Upper lobe of left lung (tissue), 6 donors: ENCODE data around the gene LIPC. TPM values are rescaled to one million over a fixed set of nuclear protein-coding genes. Genes with fewer than 3 reads are reported as not detected.

Experiments used
- ATAC-seq, 2 donors: fragments of 200-7000 bp; cut with Tn5 transposase; one replicate each; pipeline ENCODE4 v1.9.1; 2022; ENCODE audit warnings: mild to moderate bottlenecking in 2 of 2, moderate library complexity in 2 of 2; ENCODE audit not compliant: low FRiP score in 2 of 2
- DNase-seq, 2 donors: peaks; one replicate each; pipeline ENCODE4 v3.0.0-alpha.2; 2019 to 2020
- H3K27ac ChIP-seq, 4 donors: fragments of 200-600 bp; sonication (generic); one replicate each; pipeline ENCODE4 v1.5.1; 2016 to 2019
- H3K27me3 ChIP-seq, 4 donors: fragments of 200-600 bp; sonication (generic); one replicate each; pipeline ENCODE4 v1.5.1; 2017 to 2019
- H3K36me3 ChIP-seq, 4 donors: fragments of 200-600 bp; sonication (generic); one replicate each; pipeline ENCODE4 v1.5.1; 2016 to 2019
- H3K4me1 ChIP-seq, 4 donors: fragments of 200-600 bp; sonication (generic); one replicate each; pipeline ENCODE4 v1.5.1; 2018 to 2019
- H3K4me3 ChIP-seq, 4 donors: fragments of 200-600 bp; sonication (generic); one replicate each; pipeline ENCODE4 v1.5.1; 2017 to 2019; ENCODE audit warnings: mild to moderate bottlenecking in 2 of 4, moderate library complexity in 1 of 4
- H3K9me3 ChIP-seq, 4 donors: fragments of 200-600 bp; sonication (generic); one replicate each; pipeline ENCODE4 v1.5.1; 2018 to 2019
- CTCF ChIP-seq, 6 experiments: fragments of 450-650 bp in 4 of 6; fragments of 200-600 bp in 2 of 6; sonication (generic) in 2 of 6; IDR thresholded peaks; one replicate each; pipeline ENCODE4 v1.5.1; 2016 to 2019; ENCODE audit warnings: antibody characterized with exemption in 6 of 6
- EP300 ChIP-seq, 4 donors: sonication (generic); formaldehyde crosslinking; IDR thresholded peaks; one replicate each; pipeline ENCODE4 v1.5.1; 2017; ENCODE audit warnings: antibody characterized with exemption in 4 of 4, control low read depth in 2 of 4
- POLR2A ChIP-seq, 4 donors: fragments of 450-650 bp; IDR thresholded peaks; one replicate each; pipeline ENCODE4 v1.5.1; 2016 to 2017; ENCODE audit warnings: antibody characterized with exemption in 4 of 4, mild to moderate bottlenecking in 2 of 4
- POLR2AphosphoS5 ChIP-seq, 2 donors: sonication (generic); formaldehyde crosslinking; IDR thresholded peaks; one replicate each; pipeline ENCODE4 v1.5.1; 2017; ENCODE audit warnings: antibody characterized with exemption in 2 of 2
- WGBS, 2 donors: methylation state at CpG; one replicate each; pipeline ENCODE4 v1.1.5; 2017 to 2018; 5-methylcytosine and 5-hydroxymethylcytosine counted together
- total RNA-seq, 6 donors: library from RNA; depleted of rRNA in 4 of 6; stranded (reverse); fragments of >200 nt in 4 of 6; gene quantifications; one replicate each; pipeline versions ENCODE4 v1.1.0 to v1.2.1, GENCODE V29; 2016 to 2021
- donor health status: DM: no; HTN: no; CAD: no; lungs with moderate emphysema.
- donor health status: DM: no; HTN: yes; CAD: no; lungs with severe emphysema.

LIPC gene
- total RNA-seq, 6 donors from 2014 or later, result 0.40 to 0.89 (median 0.75) TPM; not detected in 2

- H3K4me3 ChIP-seq, result no peak overlapping the region
- no peak for ATAC-seq
- TF ChIP-seq EP300 (IDR thresholded peaks at IDR 0.05), result no peak
- TF ChIP-seq POLR2A (IDR thresholded peaks at IDR 0.05), result no peak
- no peak for TF ChIP-seq CTCF (IDR thresholded peaks at IDR 0.05)
- TF ChIP-seq POLR2AphosphoS5 (IDR thresholded peaks at IDR 0.05), result no peak
- peak overlapping the region in 1 of 4 donors; percentile 16 for H3K27ac ChIP-seq
- peaks cover 0 to 10% (median 3%) of the 10 kb centered on the region in 4 donors for H3K4me1 ChIP-seq
- H3K36me3 ChIP-seq, result no peaks in the 10 kb centered on the region
- DNase-seq, result no peak
- no peaks in the 10 kb centered on the region for H3K27me3 ChIP-seq
- no peaks in the 10 kb centered on the region for H3K9me3 ChIP-seq
- 67 to 83% methylated on average over 15 of the region's 15 CpGs for WGBS, 2 donors
Measured at GRCh38 chr15:58467121-58467721, 35.4 kb downstream of the LIPC start.

GRCh38 chr15:58467722-58468423 lies 36.1 kb downstream of the LIPC start:
- peak in 1 of 2 donors; percentile 67 for DNase-seq
- H3K9me3 ChIP-seq, result no peaks in the 10 kb centered on the region
- H3K36me3 ChIP-seq, result no peaks in the 10 kb centered on the region
- ATAC-seq, result peak in 1 of 2 donors; percentile 41
- no peaks in the 10 kb centered on the region for H3K27me3 ChIP-seq
- H3K4me1 ChIP-seq, result peaks cover 3 to 14% (median 4%) of the 10 kb centered on the region in 4 donors
- H3K4me3 ChIP-seq, result no peak overlapping the region
- WGBS, 2 donors, result 82 to 89% methylated on average over 9 of the region's 9 CpGs
- H3K27ac ChIP-seq, result peak overlapping the region in 2 of 4 donors; percentile 16 to 41
- no peak for TF ChIP-seq EP300 (IDR thresholded peaks at IDR 0.05)
- TF ChIP-seq POLR2A (IDR thresholded peaks at IDR 0.05), result no peak
- TF ChIP-seq POLR2AphosphoS5 (IDR thresholded peaks at IDR 0.05), result no peak
- TF ChIP-seq CTCF (IDR thresholded peaks at IDR 0.05), result no peak

- no peak for TF ChIP-seq CTCF (IDR thresholded peaks at IDR 0.05)
- TF ChIP-seq EP300 (IDR thresholded peaks at IDR 0.05), result peak in 1 of 4 donors; percentile 57
- no peak for TF ChIP-seq POLR2A (IDR thresholded peaks at IDR 0.05)
- TF ChIP-seq POLR2AphosphoS5 (IDR thresholded peaks at IDR 0.05), result peak in 1 of 2 donors; percentile 20
- Histone ChIP-seq H3K4me1 (peaks cover 7 to 24% (median 12%) of the 10 kb centered on the region in 4 donors), H3K27me3 (no peaks in the 10 kb centered on the region), H3K4me3 (no peak overlapping the region), H3K9me3 (no peaks in the 10 kb centered on the region), H3K36me3 (no peaks in the 10 kb centered on the region), H3K27ac (peak overlapping the region; percentile 7 to 59 (median 50))
- 64% methylated on average over 11 of the region's 11 CpGs for WGBS, 2 donors
- peak in 1 of 2 donors; percentile 66 for DNase-seq
- peak; percentile 79 to 88 for ATAC-seq
Measured at GRCh38 chr15:58469432-58470353, 37.9 kb downstream of the LIPC start.

GRCh38 chr15:58471348-58471747 lies 39.6 kb downstream of the LIPC start:
- Histone ChIP-seq H3K27me3 (no peaks in the 10 kb centered on the region), H3K36me3 (no peaks in the 10 kb centered on the region), H3K27ac (no peak overlapping the region), H3K4me1 (peaks cover 15 to 38% (median 22%) of the 10 kb centered on the region in 4 donors), H3K4me3 (no peak overlapping the region), H3K9me3 (no peaks in the 10 kb centered on the region)
- TF ChIP-seq POLR2A (IDR thresholded peaks at IDR 0.05), result no peak
- no peak for TF ChIP-seq EP300 (IDR thresholded peaks at IDR 0.05)
- WGBS, 2 donors, result 94 to 100% methylated on average over 1 of the region's 1 CpG
- no peak for ATAC-seq
- DNase-seq, result no peak

GRCh38 chr15:58472221-58472620 lies 40.4 kb downstream of the LIPC start:
- peaks cover 16 to 44% (median 29%) of the 10 kb centered on the region in 4 donors for H3K4me1 ChIP-seq
- TF ChIP-seq POLR2AphosphoS5 (IDR thresholded peaks at IDR 0.05), result no peak
- TF ChIP-seq CTCF (IDR thresholded peaks at IDR 0.05), result no peak
- no peak for TF ChIP-seq POLR2A (IDR thresholded peaks at IDR 0.05)
- TF ChIP-seq EP300 (IDR thresholded peaks at IDR 0.05), result no peak
- no peak overlapping the region for H3K27ac ChIP-seq

More at GRCh38 chr15:58472221-58472620, 40.4 kb downstream of the LIPC start:
- Histone ChIP-seq H3K9me3 (no peaks in the 10 kb centered on the region), H3K36me3 (no peaks in the 10 kb centered on the region), H3K27me3 (no peaks in the 10 kb centered on the region), H3K4me3 (no peak overlapping the region)
- no peak for DNase-seq
- no peak for ATAC-seq
- WGBS, 2 donors, result 79 to 96% methylated on average over 4 of the region's 4 CpGs
